ENCODE measurements around the gene CHD2. TPM values are rescaled to one million over a fixed set of nuclear protein-coding genes. Genes with fewer than 3 reads are reported as not detected.

The CHD2 gene
- total RNA-seq, 1 experiment from 2014 or later = 101 TPM

DNA sequence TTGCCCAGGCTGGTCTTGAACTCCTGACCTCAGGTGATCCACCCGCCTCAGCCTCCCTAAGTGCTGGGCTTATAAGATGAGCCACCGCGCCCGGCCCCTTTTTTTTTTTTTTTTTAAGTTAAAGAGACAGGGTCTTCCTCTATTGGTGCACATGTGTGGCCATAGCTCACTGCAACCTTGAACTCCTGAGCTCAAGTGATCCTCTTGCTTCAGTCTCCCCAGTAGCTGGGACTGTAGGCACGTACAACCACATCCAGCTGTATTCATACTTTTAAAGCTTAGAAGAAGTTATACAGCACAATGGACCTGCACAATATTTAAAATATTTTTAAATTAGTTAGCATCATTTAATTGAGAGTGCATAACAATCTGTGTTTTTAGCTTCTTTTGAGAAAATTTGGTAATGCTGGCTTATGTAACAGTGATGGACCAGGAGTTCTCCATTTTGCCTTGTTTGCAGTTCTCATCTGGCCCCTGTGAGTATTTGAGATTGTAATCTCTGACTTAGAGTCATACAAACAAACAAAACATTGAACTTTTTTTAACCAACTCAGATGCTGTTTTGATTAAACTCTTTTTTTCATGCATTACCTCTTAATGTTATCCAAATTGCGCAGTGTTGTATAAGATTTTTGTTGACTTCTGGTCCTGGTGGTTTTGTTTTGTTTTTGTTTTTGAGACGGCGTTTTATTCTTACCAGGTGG, 33.0 kb downstream of the CHD2 start:
- H3K4me1 Mint-ChIP-seq = no peaks in the 10 kb centered on the region
- H3K9me3 Mint-ChIP-seq = no peaks in the 10 kb centered on the region
- POLR2A ChIA-PET = interaction anchor here (0.6 kb wide), 1 partner anchor 111 kb away, joined by 3 read pairs; no protein-coding TSS in a partner anchor
- CTCF ChIA-PET = interaction anchor here (0.7 kb wide), 1 partner anchor 18 kb away, joined by 3 read pairs; no protein-coding TSS in a partner anchor
- H3K27me3 Mint-ChIP-seq (ENCODE audit: low read depth) = no peaks in the 10 kb centered on the region
- H3K27ac Mint-ChIP-seq = 0 out of 2 replicates have a peak overlapping the region, but pooled peaks have one; percentile 2
- no peak overlapping the region for H3K4me3 Mint-ChIP-seq
- no peak for DNase-seq (ENCODE audit: low spot score)
- TF ChIP-seq, protein P1, sequence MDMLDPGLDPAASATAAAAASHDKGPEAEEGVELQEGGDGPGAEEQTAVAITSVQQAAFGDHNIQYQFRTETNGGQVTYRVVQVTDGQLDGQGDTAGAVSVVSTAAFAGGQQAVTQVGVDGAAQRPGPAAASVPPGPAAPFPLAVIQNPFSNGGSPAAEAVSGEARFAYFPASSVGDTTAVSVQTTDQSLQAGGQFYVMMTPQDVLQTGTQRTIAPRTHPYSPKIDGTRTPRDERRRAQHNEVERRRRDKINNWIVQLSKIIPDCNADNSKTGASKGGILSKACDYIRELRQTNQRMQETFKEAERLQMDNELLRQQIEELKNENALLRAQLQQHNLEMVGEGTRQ (CRISPR knock-in tag; IDR thresholded peaks at IDR 0.05) = no peak
- no peak for TF ChIP-seq GRHL2 (CRISPR knock-in tag; IDR thresholded peaks at IDR 0.05; ENCODE audit: insufficient replicate concordance, severe bottlenecking)
- TF ChIP-seq RELA (CRISPR knock-in tag; IDR thresholded peaks at IDR 0.05; ENCODE audit: borderline replicate concordance) = no peak
- TF ChIP-seq IRF2 (CRISPR knock-in tag; IDR thresholded peaks at IDR 0.05; ENCODE audit: borderline replicate concordance, low read depth) = no peak
- TF ChIP-seq FOXK1 (CRISPR knock-in tag; IDR thresholded peaks at IDR 0.05) = no peak
- TF ChIP-seq ATF1 (CRISPR knock-in tag; IDR thresholded peaks at IDR 0.05) = no peak
- no peak for TF ChIP-seq PRRX2 (CRISPR knock-in tag; IDR thresholded peaks at IDR 0.05)
- no peak for TF ChIP-seq ZNF121 (CRISPR knock-in tag; IDR thresholded peaks at IDR 0.05)
- TF ChIP-seq, protein P2, sequence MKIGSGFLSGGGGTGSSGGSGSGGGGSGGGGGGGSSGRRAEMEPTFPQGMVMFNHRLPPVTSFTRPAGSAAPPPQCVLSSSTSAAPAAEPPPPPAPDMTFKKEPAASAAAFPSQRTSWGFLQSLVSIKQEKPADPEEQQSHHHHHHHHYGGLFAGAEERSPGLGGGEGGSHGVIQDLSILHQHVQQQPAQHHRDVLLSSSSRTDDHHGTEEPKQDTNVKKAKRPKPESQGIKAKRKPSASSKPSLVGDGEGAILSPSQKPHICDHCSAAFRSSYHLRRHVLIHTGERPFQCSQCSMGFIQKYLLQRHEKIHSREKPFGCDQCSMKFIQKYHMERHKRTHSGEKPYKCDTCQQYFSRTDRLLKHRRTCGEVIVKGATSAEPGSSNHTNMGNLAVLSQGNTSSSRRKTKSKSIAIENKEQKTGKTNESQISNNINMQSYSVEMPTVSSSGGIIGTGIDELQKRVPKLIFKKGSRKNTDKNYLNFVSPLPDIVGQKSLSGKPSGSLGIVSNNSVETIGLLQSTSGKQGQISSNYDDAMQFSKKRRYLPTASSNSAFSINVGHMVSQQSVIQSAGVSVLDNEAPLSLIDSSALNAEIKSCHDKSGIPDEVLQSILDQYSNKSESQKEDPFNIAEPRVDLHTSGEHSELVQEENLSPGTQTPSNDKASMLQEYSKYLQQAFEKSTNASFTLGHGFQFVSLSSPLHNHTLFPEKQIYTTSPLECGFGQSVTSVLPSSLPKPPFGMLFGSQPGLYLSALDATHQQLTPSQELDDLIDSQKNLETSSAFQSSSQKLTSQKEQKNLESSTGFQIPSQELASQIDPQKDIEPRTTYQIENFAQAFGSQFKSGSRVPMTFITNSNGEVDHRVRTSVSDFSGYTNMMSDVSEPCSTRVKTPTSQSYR (CRISPR knock-in tag; IDR thresholded peaks at IDR 0.05) = no peak
- TF ChIP-seq, protein P3, sequence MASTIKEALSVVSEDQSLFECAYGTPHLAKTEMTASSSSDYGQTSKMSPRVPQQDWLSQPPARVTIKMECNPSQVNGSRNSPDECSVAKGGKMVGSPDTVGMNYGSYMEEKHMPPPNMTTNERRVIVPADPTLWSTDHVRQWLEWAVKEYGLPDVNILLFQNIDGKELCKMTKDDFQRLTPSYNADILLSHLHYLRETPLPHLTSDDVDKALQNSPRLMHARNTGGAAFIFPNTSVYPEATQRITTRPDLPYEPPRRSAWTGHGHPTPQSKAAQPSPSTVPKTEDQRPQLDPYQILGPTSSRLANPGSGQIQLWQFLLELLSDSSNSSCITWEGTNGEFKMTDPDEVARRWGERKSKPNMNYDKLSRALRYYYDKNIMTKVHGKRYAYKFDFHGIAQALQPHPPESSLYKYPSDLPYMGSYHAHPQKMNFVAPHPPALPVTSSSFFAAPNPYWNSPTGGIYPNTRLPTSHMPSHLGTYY (CRISPR knock-in tag; IDR thresholded peaks at IDR 0.05) = no peak
- TF ChIP-seq, protein P4, sequence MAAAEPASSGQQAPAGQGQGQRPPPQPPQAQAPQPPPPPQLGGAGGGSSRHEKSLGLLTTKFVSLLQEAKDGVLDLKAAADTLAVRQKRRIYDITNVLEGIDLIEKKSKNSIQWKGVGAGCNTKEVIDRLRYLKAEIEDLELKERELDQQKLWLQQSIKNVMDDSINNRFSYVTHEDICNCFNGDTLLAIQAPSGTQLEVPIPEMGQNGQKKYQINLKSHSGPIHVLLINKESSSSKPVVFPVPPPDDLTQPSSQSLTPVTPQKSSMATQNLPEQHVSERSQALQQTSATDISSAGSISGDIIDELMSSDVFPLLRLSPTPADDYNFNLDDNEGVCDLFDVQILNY (CRISPR knock-in tag; IDR thresholded peaks at IDR 0.05) = no peak
- TF ChIP-seq JAZF1 (CRISPR knock-in tag; IDR thresholded peaks at IDR 0.05) = no peak
- no peak for TF ChIP-seq ZNF423 (CRISPR knock-in tag; IDR thresholded peaks at IDR 0.05)
- no peak for TF ChIP-seq NFYB (CRISPR knock-in tag; conservative IDR thresholded peaks at IDR 0.05; ENCODE audit: low read depth)
- TF ChIP-seq, protein P5, sequence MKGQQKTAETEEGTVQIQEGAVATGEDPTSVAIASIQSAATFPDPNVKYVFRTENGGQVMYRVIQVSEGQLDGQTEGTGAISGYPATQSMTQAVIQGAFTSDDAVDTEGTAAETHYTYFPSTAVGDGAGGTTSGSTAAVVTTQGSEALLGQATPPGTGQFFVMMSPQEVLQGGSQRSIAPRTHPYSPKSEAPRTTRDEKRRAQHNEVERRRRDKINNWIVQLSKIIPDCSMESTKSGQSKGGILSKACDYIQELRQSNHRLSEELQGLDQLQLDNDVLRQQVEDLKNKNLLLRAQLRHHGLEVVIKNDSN (CRISPR knock-in tag; IDR thresholded peaks at IDR 0.05) = no peak
- TF ChIP-seq, protein P6, sequence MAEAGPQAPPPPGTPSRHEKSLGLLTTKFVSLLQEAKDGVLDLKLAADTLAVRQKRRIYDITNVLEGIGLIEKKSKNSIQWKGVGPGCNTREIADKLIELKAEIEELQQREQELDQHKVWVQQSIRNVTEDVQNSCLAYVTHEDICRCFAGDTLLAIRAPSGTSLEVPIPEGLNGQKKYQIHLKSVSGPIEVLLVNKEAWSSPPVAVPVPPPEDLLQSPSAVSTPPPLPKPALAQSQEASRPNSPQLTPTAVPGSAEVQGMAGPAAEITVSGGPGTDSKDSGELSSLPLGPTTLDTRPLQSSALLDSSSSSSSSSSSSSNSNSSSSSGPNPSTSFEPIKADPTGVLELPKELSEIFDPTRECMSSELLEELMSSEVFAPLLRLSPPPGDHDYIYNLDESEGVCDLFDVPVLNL (CRISPR knock-in tag; IDR thresholded peaks at IDR 0.05; ENCODE audit: borderline replicate concordance, low read depth) = no peak
- TF ChIP-seq, protein P7, sequence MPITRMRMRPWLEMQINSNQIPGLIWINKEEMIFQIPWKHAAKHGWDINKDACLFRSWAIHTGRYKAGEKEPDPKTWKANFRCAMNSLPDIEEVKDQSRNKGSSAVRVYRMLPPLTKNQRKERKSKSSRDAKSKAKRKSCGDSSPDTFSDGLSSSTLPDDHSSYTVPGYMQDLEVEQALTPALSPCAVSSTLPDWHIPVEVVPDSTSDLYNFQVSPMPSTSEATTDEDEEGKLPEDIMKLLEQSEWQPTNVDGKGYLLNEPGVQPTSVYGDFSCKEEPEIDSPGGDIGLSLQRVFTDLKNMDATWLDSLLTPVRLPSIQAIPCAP (CRISPR knock-in tag; IDR thresholded peaks at IDR 0.05) = no peak
- TF ChIP-seq MYBL2 (CRISPR knock-in tag; IDR thresholded peaks at IDR 0.05) = no peak
- TF ChIP-seq ZNF396 (CRISPR knock-in tag; IDR thresholded peaks at IDR 0.05; ENCODE audit: borderline replicate concordance) = no peak
- H3K36me3 Mint-ChIP-seq = peaks cover 84% of the 10 kb centered on the region
- no peak for ATAC-seq

Data from WTC11 (cell line).